Hepatocyte (in vitro differentiated cells): ENCODE results near the gene NTN4.

ENCODE experiments used
- CTCF ChIP-seq: fragments of 200-600 bp; sonication (generic); IDR thresholded peaks from 2 replicates; pipeline ENCODE4 v1.5.1; 2016; ENCODE audit warnings: antibody characterized with exemption, mild to moderate bottlenecking; ENCODE audit not compliant: poor library complexity
- EZH2 ChIP-seq: fragments of 200-600 bp; sonication (generic); IDR thresholded peaks from 2 replicates; pipeline ENCODE4 v1.6.1; 2016; ENCODE audit warnings: antibody characterized with exemption, mild to moderate bottlenecking, borderline replicate concordance

- no peak for TF ChIP-seq CTCF
- no peak for TF ChIP-seq EZH2
These were observed 119.3 kb downstream of the NTN4 start for GRCh38 chr12:95671265-95671664.
